ENCODE data around the gene SNAPC5.
A peak's percentile ranks its signal among the peaks of the same experiment; 100 is the strongest.
"Not testable (repeated sequence)": the region's sequence is repeated elsewhere in the genome, so short reads cannot be mapped to it uniquely, and the experiment has no call there.

The SNAPC5 gene

GRCh38 chr15:66503780-66504562 lies 6.4 kb upstream of the SNAPC5 start:
- no peak for TF ChIP-seq CTCF (IDR thresholded peaks at IDR 0.05; ENCODE audit: insufficient read depth, low read depth, low read length, missing control alignments)
- DNase-seq (ENCODE audit: low read depth): no peak
- peak overlapping the region; percentile 86 for H3K4me3 ChIP-seq (ENCODE audit: low read depth, low read length)

GRCh38 chr15:66503041-66503648 lies 5.6 kb upstream of the SNAPC5 start:
- not testable (repeated sequence) for DNase-seq (ENCODE audit: low read depth)

GRCh38 chr15:66502491-66502890 lies 4.9 kb upstream of the SNAPC5 start:
- peak overlapping the region; percentile 86 for H3K4me3 ChIP-seq (ENCODE audit: low read depth, low read length)

More at GRCh38 chr15:66503041-66503648, 5.6 kb upstream of the SNAPC5 start:
- peak overlapping the region; percentile 86 for H3K4me3 ChIP-seq (ENCODE audit: low read depth, low read length)

GRCh38 chr15:66500346-66500745 lies 2.8 kb upstream of the SNAPC5 start:
- not testable (repeated sequence) for DNase-seq (ENCODE audit: low read depth); H3K4me3 ChIP-seq (ENCODE audit: low read depth, low read length)

More at GRCh38 chr15:66502491-66502890, 4.9 kb upstream of the SNAPC5 start:
- TF ChIP-seq CTCF (IDR thresholded peaks at IDR 0.05; ENCODE audit: insufficient read depth, low read depth, low read length, missing control alignments): no peak
- no peak for DNase-seq (ENCODE audit: low read depth)

GRCh38 chr15:66498501-66499386 lies 1.2 kb upstream of the SNAPC5 start:
- DNase-seq (ENCODE audit: low read depth): peak; percentile 47
- peak; percentile 30 for TF ChIP-seq CTCF (IDR thresholded peaks at IDR 0.05; ENCODE audit: insufficient read depth, low read depth, low read length, missing control alignments)
- no peak overlapping the region for H3K4me3 ChIP-seq (ENCODE audit: low read depth, low read length)

- TF ChIP-seq CTCF (IDR thresholded peaks at IDR 0.05; ENCODE audit: insufficient read depth, low read depth, low read length, missing control alignments): no peak
- no peak for DNase-seq (ENCODE audit: low read depth)
- H3K4me3 ChIP-seq (ENCODE audit: low read depth, low read length): peak overlapping the region; percentile 86
Measured at GRCh38 chr15:66496951-66497501, 536 bp downstream of the SNAPC5 start.

- DNase-seq (ENCODE audit: low read depth): no peak
- no peak for TF ChIP-seq CTCF (IDR thresholded peaks at IDR 0.05; ENCODE audit: insufficient read depth, low read depth, low read length, missing control alignments)
- H3K4me3 ChIP-seq (ENCODE audit: low read depth, low read length): no peak overlapping the region
Measured at GRCh38 chr15:66494262-66494661, 3.3 kb downstream of the SNAPC5 start.

Measured in GM12865 (cell line).